Fibroblast of skin of right biceps (primary cell): ENCODE results near the gene KAT6B.
"Not testable (repeated sequence)": the region's sequence is repeated elsewhere in the genome, so short reads cannot be mapped to it uniquely, and the experiment has no call there.

Experiments
- DNase-seq: peaks from one replicate; pipeline ENCODE4 v3.0.0-alpha.2; 2013

The KAT6B gene

DNA sequence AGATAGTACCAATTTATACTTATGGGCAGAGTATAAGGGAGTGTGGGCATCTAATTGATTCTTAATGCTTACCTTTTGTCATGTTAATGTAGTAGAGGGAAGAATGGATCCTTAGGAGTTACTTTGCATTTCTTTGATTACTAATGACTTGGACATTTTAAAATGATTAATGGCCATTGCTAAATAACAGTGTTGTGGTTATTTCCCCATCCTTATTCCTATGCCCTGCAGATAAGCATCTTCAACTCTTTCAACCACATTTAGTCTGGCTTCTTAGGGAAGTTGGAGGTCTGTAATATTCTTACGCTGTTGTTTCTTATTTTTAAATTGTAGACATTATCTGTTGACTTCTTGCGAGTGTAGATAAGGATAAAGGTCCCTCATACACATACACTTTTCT, 37.2 kb downstream of the KAT6B start:
- DNase-seq = peak; percentile 34

DNA sequence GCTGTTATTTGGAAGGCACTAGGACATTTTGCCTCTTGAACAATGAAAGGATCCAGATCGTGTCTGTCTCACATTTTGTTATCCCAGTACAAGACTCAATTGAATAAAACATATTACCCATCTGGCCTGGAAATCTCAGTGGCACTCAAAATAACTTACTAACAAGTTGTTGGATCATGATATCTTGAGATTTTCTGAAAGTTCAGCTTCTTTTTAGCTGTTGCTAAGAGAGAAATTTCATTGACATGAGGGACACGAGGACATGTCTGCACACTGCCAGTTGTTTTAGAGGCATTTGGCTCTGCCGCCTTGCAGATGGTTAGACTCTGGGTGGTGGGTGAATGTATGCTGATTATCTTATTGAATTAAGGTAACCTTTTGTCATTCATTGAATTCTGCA, 41.0 kb downstream of the KAT6B start:
- no peak for DNase-seq

DNA sequence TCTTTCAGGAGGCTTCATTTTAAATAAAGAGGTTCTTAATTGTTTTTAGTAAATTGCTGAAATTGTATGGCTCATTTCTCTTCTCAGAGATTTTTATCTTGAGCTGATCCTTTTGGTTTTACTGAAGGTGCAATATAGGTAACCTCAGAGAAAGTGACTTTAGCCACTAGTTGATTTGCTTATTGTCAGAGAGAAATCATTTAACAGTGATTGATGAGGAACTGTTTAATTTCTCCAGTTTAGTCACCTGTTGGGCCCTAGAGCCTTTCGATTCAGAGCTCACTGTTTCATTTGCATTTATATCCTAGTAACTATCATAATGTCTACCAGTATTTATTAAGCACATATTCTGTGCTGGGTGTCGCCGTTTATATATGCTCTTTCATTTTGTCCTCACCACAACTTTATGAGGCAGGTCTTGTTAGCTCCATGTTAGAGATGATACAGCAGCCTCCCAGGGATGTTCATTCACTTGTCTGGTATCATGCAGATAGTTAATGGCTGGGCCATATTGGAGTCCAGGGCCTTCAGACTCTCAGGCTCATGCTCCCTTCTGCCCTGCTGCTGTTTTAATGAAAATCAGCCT, 42.1 kb downstream of the KAT6B start:
- no peak for DNase-seq

DNA sequence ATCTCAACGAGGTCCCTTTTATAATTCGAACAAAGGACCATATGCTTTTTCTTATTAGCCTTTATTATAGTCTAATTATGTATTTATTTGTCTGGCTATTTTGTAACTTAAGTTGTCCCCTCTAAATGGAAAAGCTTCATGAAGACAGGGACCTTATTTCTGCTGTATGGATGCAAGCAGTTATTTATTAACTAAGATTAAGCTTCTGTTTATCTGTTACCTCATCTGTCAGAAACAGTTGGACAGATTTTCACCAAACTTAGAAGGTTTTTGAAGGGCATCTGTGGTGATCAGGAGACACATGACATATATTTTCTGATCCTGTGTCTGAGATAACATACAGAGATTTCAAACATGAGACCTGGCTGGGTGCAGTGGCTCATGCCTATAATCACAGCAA, 43.2 kb downstream of the KAT6B start:
- no peak for DNase-seq

DNA sequence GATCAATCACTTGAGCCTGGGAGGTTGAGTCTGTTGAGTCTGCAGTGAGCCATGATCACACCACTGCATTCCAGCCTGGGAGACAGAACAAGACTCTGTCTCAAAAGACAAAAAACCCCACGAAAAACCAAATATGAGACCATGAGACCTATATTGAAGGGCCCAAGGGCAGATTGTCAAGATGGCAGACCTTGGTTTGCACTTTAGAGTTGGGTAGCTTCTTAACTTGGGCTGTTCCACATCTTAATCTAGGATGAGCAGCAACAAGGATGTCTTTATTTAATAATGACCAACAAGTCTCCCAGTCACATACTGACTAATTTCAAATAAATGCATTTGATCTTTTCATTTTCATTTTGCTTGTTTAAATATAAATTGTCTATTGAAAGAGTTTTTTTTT, 43.8 kb downstream of the KAT6B start:
- no peak for DNase-seq

DNA sequence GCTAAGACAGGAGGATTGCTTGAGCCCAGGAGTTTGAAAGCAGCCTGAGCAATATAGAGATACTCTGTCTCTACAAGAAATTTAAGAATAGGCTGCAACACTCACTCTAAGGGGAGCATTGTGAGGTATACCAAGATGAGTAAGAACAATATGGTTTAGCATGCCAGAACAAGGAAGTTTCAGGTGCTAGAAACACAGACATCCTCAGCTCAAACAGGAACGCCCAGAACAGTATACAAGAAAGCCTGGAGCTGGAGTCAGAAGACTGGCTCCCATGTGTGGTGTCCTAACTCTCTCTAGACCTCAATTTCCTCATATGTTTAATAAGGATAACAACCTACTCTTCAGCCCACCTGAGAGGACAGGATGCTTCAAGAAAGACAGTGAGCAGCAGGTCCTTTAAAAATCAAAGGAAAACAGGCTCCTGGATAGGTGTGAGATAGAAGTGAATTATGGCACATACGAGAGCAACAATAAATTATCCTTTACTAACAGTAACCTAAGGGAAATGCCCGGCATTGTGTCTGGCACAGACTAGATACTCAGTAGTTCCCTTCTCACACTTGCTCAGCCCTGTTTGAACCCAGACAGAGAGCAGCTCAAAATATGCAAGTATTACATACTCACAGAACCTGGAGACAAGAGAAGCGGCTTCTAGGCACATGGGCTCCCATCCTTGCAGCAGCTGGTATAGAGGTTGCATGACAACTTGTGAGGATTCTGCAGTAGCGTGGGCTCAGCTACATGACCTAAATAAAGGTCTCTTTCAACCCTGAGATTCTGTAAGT, 45.4 kb downstream of the KAT6B start:
- DNase-seq = no peak

DNA sequence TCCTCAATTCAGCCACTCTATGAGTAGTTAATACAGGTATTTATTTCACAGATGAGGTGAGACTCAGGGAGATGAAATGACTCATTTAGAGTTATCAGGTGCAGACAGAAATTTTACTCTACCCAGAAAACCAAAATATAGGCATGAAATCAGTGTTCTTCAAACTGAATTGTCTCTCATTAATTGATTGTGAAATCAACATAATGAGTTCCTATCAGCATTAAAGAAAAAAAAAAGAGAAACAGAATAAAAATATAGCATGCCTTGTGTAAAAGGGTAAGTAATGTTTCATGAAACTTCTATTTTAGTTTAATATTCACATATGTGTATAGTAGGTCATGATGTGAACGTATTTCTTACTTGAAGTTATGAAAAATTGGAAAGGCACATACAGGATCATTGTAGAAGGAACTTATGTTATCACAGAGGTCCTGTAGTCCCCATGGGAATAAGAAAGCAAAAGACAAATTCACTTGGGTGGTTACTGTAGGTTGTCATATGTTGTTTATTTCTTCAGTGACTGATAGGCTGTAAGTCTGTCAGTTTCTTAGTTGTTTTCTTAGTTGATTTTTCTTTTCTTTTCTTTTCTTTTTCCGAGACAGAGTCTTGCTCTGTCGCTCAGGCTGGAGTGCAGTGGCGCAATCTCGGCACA, 47.5 kb downstream of the KAT6B start:
- no peak for DNase-seq

DNA sequence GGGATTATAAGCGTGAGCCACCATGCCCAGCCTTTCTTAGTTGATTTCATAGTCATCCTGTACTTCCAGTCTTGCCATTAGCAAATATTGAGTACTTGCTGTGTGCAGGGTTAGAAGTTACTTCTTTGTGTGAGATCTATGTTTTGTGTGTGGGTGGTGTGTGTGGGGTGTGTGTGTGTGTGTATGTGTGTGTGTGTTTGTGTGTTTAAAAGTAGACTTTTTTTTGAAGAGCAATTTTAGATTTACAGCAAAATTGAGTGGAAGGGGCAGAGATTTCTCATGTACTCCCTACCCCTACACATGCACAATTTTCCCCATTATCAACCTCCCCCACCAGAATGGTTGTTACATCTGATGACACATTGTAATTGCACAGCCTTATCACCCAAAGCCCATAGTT, 48.2 kb downstream of the KAT6B start:
- no peak for DNase-seq

DNA sequence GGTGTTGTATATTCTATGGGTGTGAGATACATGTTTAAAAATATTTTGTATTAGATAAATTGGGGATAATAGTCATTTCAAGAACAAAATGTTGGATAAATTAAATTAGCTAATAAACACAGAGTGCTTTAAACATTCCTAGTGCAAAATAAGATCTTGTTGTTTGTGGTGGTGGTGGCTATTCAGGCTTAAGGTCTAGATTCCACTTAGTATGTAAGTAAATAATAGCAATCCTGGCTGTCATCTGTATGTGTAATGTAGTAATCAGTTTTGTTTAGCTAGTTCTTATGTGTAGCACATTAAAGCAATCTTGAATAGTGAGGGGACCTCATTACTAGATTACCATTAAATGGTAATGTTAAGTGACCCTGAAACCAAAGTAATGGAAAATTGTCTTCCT, 48.7 kb downstream of the KAT6B start:
- no peak for DNase-seq

DNA sequence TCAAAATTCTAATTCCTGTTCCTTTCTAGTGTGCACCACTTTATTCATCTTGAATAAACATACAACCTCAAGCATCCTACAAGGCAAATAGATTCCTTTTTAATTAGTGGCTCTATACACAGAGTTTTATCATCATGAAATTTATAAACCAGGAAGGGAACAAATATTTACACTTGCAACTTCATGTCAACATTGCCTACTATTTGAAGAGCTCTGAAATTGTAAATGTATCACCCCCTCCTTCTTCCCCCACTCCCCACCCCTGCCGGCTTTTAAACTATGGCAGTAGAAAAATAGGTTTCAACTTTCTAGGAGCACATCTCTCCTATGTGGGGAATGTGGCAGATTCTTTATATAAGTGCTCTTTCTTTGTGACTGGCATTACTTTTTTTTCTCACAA, 49.6 kb downstream of the KAT6B start:
- DNase-seq = no peak

DNA sequence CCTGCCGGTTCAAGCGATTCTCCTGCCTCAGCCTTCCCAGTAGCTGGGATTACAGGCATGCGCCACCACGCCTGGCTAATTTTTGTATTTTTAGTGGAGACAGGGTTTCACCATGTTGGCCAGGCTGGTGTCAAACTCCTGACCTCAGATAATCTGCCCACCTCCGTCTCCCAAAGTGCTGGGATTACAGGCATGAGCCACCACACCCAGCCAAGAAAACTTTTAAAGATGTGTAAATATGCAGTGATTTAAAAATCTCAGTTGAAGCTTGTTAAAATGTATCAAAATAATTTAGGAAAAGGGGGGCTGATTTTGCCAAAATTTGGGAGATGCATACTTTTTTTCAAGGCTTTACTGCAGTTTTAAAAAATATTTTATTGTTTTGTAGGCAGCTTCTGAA, 50.7 kb downstream of the KAT6B start:
- DNase-seq = not testable (repeated sequence)

DNA sequence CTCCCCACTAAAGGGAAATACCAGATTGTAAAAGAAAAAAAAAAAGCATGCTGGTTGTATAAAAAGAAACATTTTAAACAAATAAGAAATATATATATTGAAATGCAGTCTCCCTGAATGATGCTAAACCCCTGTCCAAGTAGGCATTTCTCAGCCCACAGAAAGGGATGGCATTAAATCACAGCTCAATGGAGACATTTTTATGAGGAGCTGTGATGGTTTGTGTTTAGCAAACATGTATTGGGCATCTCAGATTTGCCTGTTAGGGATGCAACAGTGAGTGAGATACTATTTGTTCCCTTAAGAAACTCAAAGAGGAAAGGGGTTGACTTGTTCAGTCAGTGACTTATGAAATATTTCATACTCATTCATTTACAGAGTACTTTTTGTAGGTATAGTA, 51.5 kb downstream of the KAT6B start:
- DNase-seq = no peak

DNA sequence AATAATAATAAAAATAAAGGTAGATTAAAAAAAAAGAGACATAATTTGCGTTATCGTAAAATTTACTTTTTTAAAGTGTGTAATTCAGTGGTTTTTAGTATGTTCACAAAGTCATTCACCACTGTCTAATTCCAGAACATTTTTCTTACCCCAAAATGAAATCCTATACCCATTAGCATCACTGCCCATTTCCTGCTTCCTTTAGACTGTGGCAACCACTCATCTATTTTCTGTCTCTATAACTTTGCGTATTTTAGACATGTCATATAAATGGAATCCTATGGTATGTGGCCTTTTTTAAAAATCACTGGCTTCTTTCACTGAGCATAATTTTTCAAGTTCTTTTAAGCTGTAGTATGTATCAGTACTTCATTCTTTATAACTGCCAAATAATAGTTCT, 53.6 kb downstream of the KAT6B start:
- peak; percentile 72 for DNase-seq

DNA sequence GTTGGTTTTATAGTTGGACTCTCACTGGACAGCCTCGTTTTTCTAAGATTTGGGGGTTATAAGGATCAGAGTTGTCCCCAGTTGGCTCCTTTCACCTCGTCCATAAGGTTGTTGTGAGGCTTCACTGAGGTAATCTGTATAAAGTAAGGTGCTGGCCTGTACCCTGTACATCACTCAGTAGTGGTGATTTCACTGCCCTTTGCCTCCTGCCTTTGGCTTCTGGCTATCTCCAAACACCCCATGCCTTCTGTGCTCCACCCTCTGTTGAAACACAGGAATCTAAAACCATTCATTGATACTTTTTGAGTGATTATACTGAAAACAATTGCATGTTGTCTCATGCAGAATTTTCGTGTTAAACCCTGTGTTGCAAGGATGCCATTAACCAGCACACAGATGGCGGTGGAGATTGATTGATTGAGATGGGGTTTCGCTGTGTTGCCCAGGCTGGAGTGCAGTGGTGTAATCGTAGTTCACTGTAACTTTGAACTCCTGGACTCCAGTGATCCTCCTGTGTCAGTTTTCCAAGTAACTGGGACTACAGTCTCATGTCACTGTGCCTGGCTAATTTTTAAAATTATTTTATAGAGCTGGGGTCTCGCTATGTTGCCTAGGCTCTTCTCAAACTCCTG, 55.0 kb downstream of the KAT6B start:
- DNase-seq = no peak

DNA sequence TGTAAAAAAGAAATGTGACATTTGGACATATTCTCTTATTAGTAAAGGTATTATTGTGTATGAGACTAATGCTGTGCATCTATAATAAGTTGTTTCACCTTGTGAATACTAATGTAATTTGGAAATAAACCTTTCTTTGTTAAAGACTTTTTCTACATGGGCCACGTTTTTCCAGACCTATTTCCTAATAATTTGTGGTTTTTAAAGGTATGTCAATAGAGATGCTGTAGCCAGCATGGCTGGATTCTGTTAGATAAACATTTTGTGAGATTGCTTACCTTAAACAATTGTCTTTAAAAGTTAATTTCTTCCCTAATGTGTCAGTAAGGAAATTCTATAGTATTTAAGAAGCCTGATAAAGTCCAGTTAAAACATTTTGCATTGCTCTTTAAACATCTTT, 56.0 kb downstream of the KAT6B start:
- DNase-seq = peak; percentile 22

DNA sequence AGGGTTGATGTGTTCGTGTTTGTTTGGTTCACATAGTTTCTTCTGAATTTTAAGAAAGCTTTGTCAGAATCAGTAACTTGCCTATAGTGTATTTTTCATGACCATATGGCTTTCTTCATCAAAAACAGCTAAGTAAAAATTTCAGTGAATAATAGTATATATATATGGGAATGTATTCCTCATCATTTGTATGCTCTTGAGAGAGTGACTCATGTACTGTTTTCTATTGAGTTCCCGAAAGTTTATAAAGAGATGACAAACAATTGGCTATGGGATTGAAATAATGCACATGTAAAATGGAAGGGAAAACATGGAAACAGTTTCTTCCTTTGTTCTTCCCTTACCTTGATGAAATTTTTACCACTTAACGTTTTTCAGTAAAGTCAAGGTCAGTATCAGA, 56.4 kb downstream of the KAT6B start:
- DNase-seq = peak; percentile 47

DNA sequence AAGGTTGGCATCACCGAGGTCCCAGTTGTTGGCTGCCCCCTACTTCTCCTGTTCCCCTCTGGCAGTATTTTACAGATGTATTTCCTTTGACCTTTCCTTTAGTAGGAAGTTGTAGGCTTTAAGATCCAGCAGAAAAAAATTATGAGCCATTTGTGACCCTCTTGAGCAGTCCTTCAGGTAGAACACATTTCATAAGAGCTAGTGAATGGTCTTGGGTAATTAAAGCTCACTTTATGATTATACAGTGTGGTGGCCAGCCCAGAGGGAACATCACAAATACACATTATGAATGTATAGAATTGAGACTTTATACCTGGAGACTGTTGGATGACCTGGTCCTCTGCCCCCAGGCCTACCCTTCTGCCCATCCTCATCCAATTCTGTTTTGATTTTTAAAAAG, 57.0 kb downstream of the KAT6B start:
- DNase-seq = no peak

DNA sequence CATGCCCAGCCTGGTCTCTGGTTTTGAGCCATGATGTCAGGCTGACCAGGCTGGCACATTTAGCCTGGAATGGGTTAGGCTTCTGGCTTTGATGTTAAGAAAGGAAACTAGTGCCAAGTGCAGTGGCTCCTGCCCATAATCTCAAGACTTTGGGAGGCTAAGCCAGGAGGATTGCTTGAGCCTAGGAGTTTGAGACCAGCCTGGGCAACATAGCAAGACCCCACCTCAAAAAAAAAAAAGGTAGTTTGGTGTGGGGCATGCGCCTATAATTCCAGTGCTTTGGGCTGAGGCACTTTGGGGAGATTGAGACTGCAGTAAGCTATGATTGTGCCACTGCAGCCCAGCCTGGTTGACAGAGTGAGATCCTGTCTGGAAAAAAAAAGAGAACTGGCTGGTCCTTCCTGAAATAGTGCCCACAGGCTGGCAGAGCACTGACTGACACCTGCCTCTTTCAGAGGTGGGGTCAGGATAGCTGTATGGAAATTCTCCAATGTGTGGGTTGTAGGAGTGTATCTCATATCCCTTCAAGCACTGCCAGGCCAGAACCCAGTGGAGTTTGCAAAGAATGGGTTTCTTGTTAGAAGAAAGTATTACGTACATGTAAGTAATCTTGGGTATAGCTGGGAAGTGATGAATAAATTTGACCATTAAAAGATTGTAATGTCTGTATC, 61.3 kb downstream of the KAT6B start:
- DNase-seq = no peak

DNA sequence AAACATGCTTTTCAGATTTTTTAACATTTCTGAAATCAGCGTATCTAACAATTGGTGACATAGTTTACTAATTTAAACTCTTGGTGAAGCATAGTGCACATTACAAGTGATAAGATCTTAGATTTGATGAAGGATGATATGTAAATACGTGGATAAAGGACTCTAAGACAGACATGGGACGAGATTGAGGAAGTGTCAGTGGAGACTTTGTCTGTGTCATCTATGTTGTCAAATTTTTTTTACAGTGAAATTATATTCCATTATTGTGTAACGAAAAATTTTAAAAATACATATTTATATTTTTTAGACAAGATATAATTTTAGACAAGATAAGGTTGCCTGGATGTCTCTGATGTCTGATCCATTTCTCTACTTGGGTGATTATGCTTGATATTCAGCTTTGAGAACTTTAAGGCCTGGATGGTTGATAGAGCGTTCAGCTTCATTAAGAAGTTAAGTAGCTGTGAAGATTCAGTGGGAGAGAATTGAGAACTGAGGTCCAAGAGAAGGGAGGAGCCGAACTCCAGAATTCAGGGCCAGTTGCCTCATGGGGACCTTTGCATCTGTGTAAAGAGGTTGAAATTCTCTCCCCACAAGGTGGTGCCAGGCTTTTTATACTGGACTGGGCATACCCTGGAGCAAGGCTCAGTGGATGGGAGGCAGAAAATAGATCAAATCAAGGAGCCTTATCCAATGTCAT, 62.7 kb downstream of the KAT6B start:
- DNase-seq = no peak

DNA sequence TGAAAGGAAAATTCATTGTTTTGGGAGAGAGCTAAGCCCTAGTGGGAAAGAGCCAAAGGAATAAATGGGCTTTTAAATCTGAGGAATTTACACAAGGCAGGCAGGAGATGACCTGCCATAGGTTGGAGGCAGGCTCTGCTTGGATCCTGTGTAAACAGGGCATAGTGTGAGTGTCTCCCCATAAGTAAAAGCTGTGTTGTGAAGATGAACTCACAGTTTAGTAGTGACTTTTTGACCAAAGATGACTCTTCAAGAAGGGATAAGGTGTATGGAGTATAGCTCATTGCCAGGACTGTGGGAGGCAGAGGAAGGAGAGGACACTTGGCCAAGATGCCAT, 63.2 kb downstream of the KAT6B start:
- no peak for DNase-seq

DNA sequence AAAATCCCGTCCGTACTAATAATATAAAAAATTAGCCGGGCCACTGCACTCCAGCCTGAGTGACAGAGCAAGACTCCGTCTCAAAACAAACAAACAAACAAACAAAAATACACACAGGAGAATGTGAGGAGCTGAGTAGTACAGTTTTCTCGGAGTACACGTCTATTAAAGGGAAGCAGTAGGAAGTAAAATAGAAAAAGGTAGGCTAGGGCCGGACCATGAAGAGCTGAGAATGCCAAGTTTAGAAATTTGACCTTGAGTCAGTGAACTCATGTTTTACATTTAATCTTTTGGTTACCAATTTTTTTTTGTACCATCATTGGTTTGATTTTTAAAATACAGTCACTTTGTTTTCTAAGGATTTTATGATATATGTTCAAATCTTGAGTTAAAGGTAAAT, 64.1 kb downstream of the KAT6B start:
- no peak for DNase-seq

DNA sequence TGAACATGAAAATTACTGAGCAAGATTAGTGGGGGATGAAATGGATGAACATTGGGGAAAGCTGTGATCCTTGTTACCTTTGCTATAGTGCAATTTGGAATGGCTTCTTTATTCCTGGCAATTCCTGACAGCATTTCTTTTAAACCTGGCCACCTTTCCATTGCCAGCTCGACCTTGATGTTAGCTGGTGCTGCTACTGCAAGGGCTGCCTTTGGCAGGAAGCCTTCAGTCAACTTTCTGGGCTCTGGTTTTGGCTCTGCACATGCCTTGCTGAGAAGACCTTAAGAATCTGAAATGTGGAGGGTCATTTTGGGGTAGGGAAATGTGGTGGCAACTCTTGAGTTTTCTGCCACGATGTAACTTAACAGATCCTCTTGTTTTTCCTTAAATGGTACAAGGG, 64.7 kb downstream of the KAT6B start:
- DNase-seq = no peak

DNA sequence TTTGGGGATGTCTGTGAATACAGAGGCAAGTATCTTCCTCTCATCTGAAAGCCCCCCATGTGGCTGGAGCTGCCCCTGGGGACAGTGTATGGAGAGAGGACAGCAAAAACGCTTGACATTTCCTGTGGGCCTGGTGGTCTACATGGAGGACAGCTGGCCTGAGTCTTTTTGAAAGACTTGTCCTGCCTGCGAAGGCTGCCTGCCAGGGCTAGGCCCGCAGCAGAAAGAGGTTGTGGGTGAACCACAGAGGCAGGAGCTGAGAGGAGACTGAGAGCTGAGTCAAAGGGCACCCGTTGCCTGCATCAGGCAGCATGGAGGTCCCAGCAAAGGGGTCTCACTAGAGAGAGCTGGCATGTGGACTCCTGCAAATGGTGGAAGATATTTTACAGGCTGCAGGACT, 66.4 kb downstream of the KAT6B start:
- DNase-seq = no peak
